Activated CD8-positive, alpha-beta memory T cell treated with anti-CD3 and anti-CD28 coated beads for 48 hours (primary cell): ENCODE results near the gene SOX1.

Source experiments
- DNase-seq, 3 experiments: peaks; one replicate each; pipeline ENCODE4 v3.0.0-alpha.2; 2020; ENCODE audit warnings: low read depth in 2 of 3, low spot score in 2 of 3

Gene SOX1

DNA sequence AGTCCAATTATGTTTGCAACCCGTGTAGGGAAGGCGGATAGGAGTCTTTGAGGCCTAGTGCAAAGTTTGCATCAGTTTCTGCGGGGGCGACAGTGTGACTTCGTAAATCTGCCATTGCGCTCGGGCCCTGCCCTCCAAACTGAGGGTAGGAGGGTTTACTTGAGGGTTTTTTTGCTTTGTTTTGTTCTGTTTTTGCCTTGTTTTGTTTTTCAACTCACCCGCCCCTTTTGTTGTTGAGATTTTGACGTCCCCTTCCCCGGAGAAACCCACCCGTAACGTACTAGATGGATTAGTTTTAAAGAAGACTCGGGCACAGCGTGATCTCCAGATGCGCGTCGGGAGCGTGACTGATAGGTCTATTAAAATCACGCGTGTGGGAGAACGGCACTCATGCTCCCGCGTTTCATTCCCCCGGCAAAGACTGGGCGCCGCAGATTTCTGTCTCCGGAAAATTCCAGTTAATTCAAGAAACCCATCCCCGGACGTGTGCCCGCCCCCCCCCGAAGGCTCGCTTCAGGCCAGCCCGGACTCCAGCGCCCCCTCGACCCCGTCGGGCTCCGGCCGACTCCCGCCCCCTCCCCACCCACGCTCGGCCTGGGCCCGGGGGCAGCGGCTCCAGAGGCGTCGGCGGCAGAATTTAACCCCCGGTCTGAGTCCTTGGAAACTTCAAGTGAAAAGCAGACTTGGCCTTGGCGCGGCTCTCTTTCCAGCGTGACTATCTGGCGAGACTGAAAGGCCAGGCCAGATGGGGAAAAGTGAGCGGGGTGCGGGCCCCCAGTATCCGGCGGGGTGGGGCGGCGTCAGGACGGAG, 5.0 kb downstream of the SOX1 start:
- no peak for DNase-seq

DNA sequence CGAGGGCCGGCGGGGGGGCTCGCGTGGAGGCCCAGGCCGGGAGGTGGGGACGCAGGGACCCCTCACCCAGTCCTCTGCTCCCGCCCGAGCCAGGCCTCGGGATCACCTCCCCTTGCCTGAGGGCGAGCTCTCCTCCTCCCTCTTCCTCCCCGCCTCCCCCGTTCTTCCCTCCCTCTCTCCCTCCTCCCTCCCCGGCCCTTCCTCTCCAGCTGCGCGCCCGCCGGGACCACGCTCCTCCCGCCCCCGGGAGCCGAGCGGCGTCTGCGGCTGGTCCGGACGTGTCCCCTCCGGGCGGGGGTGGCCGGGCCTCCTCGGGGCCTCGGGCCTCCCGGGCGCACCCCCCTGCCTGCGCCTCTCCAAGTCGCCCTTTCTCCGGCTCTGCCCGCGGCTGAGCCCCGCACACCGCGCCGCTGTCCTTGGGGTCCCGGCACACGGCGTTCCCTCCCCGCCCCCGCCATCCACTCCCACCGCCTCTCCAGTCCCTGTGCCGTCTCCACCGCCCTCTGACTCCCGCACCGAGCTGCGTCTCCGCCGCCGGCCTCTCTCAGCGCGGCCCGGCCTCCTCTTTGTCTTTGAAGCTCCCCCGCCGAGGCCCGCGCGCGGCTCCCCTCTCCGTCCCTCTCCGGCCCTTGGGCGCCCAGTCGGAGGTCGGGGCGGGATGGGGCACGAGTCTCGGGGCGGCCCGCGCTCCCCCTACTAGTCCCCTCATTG, 5.7 kb downstream of the SOX1 start:
- DNase-seq: no peak

DNA sequence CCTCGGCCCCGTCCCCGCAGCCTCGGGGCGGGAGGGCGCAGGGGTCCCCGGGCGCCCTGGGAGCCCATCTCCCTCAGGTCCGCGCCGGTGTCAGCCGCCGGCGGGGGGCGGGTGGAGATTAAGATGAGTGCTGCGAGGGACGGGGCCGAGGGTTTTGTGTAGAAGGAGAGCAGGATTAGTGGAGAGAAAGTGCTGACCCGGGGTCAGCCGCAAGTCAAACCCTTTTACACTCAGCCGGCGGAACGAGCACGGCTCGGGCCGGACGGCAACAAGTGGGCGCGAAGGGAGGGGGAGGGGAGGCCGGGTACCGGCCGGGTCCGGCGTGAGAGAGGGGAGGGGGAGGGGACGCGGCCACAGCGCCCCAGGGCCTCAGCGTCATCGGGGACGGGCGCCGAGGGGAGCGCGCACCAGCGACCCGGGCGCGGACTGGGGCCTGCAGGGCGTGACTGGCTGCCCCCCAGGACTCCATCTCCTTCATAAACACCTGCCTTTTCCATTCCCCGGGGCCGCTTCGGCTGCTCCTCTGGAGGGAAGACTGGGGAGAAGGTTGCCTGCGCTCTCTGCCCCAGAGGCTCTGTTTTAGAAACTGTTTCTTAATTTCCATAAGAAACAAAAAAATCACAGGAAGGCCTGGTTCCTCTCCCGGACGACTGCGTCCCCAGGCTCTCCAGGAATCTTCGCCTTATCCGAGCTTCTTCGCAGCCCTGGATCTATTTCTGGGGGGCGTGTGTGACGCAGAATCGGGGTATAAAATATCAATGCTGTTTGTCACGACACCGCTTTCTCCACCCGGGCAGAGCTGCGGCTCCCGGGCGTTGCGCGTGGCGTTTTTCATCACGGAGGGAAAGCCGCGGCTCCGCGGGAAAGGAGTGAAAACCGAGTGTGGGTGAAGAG, 6.5 kb downstream of the SOX1 start:
- no peak for DNase-seq

DNA sequence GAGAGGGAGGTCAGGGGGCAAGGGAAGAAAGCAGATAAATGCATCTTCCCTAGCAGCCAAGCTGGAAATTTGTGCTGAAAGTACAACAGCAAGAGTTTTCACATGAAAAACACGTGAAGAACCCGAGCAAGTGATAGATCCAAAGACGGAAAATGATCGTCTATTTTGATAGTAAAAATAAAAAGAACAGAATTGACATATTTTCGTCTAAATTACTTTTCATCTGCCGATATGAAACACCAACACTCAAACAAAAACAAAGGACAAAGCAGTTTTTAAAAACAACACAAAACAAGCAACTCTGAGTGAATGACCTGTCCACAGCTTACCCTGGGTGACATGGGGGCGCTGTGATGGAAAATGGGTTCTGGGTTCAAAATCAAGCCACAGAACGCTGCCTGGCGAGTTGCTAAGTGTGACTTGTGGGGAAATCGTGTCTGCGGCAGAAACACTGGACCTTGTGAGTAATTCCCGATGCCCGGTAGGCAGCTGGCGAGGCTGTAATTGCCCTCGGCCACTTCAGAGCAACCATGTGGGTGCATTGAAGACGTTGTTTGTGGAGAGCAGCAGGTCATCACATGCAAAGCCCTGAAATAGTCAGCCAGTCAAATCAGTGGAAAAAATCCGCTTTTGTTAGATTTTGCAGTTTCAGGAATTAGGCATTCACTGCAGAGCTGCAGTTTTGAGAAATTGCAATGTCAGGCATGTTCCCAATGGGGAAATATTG, 7.4 kb downstream of the SOX1 start:
- no peak for DNase-seq

DNA sequence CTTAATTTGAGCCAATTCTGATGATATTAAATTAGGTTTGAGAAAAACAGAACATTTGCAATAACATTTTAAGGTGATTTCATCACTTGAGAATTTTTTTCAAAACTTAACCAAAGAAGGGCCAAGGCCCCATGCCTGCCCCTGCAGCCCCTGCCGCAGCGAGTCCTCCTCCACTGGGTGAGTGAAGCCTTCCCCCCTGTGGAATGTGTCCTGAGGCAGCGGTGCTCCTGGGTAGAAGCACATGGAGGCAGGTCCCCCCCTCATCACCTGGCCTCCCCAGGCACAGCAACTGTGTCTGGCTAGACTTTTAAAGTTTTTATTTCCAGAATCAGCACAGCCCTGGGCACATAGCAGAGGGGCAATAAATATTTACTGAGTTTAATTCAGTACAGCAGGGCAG, 10.8 kb downstream of the SOX1 start:
- no peak for DNase-seq

DNA sequence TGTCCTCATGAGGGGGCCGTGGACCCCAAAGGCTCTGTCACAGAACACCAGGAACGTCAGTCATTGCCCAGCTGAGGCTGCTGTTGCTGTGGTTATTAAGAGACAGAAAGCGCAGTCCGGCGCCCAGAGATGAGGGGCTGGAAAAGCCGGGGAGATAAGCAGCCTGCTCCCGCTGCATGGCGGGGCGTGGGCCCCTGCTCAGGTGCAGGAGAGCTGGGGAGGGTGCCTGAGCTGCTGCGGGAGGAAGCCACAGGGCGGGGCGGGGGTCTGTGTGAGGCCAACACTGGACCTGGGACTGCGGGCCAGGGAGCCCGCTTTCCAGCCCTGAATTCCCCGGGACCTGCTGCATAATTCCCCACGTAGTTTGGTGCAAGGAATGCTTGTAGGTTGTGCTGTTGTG, 11.3 kb downstream of the SOX1 start:
- DNase-seq: no peak

DNA sequence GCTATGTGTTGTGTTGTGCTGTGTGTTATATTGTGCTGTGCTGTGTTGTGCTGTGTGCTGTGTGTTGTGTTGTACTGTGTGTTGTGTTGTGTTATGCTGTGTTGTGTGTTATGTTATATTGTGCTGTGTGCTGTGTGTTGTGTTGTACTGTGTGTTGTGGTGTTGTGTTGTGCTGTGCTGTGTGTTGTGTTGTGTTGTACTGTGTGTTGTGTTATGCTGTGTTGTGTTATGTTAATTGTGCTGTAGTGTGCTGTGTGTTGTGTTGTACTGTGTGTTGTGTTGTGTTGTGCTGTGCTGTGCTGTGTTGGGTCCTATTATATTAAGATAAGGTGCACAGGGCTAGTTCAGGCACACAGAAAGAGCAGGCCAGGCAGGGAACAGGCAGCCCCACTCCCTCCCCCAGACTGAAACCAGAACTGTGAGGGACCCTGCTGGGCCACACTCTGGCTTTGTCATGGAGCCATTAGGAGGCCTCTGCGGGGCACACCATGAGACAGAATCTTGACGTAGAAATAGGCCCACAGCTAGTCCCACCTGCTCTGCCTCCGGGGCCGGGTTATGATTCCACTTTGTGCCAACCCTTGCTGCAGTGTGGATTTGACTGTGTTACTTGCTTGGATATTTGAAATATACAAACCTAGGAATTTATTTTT, 12.1 kb downstream of the SOX1 start:
- no peak for DNase-seq

DNA sequence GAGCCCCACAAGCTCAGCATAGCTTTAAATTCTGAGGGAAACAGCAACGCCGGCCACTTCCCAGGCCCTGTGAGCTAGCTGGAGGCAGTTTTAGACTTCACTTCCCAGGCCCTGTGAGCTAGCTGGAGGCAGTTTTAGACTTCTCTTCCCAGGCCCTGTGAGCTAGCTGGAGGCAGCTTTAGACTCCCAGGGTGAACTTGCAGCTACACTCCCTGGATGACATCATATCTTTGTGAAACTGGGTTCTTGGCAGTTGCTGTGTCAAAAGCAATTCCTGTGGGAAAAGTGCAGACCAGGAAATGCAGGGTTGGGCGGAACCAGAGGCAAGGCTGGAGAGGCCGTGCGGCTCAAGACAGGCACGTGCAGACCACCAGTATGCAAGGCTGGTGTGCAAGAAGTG, 12.7 kb downstream of the SOX1 start:
- no peak for DNase-seq

DNA sequence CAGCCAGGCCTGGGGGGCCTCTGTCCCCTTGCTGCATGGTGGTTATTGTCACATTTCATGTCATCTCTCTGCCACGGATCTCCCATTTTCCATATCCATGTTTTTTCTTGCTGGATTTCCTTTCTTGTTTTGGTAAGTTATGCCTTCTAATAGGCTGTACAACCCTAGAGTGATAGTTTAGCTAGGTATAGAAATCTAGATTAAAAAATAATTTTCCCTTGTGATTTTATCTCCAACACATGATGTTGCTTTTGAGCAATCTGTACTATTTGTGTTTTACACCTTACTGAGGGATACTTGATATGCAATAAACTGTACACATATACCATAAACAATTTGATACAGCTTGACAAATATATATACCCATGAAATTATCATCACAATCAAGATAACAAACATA, 17.0 kb downstream of the SOX1 start:
- no peak for DNase-seq

DNA sequence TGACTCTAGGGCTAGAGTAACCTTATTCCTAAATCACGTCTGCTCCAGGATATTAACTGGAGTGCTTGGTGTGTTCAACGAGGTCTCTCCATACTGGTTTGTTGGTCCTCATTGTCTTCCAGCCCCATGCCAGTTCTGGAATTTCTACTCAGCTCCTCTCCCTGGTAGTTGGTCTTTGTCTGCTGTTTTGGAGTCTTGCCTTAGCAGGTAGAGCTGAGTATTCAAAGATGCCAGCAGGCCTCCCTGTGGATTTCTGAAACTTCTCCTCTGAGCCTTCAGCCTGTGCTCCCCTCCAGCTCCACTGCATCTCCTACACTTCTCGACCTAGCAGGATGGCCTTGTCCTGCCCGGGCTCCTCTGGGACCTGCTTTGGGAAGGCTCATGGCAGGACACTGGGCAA, 25.5 kb downstream of the SOX1 start:
- no peak for DNase-seq

DNA sequence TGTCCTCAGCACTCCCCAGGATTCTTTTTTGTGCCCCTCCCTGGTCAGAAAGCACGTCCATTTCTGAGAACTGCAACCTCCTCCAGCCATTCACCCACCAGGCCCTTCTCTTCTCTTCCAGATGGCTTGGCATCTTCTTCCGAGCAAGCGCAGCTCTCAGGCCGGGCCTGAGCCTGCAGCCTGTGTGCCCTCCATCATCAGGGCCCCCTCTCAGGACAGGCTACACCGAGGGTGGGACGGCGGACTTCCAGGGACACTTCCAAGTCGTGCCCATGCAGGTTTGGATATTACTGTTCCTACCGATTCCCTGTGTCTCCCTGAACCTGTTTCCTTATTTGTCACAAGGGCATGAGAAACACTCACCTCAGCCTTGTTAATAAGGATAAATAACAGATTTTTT, 28.4 kb downstream of the SOX1 start:
- DNase-seq: no peak

DNA sequence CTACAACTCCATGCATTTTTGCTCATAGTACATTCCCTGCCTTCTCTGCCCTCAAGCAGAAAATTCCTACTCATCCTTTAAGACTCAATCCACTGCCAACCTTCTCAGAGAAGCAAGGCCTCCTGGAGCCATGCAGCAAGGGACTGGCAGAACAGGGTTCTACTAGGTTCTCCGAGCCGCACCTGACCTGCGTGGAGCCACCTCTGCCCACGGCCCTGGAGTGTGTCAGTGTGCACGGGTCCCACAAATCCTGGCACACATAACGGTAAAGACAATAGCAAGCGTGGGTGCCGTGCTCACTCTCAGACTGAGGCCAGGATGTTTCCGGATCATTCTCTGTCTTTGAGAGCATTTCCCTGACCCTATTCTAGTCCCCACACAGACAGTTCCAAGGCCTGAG, 30.0 kb downstream of the SOX1 start:
- no peak for DNase-seq

DNA sequence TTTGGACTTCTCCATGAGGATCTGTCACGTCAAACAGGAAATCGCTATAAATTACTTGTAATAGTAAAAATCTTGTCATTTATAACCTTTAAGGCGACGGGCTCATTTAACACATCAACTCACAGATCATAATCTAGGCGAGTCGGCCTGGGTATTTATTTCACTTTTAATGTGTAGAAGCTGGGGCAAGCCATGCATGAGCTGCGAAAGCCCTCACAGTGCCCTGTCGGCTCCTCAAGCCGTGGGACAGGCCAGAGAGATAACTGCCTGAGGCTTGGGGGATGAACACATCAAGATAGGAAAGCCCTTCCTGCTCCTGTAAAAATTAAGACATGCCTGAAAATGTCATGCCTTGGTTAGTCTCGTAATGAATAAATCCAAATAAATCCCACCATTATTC, 30.8 kb downstream of the SOX1 start:
- no peak for DNase-seq

DNA sequence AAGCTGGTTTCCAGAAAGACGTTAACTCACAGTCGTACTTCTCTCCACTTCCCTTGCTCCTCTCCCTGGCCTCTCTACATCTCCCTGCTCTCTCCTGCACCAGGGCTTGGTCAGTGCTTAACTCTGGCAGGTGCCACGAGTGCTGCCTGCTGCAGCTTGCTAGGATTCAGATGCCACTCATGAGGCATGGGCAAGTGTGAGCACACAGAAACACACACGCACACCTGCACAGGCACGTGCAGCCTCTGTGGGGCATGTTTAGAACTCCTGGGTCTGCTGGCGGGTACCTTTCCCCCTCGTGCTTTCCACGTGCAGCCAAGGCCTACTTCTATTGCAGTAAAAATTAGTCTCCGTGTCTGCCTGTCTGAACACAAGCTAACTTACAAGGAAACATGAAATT, 31.8 kb downstream of the SOX1 start:
- no peak for DNase-seq

DNA sequence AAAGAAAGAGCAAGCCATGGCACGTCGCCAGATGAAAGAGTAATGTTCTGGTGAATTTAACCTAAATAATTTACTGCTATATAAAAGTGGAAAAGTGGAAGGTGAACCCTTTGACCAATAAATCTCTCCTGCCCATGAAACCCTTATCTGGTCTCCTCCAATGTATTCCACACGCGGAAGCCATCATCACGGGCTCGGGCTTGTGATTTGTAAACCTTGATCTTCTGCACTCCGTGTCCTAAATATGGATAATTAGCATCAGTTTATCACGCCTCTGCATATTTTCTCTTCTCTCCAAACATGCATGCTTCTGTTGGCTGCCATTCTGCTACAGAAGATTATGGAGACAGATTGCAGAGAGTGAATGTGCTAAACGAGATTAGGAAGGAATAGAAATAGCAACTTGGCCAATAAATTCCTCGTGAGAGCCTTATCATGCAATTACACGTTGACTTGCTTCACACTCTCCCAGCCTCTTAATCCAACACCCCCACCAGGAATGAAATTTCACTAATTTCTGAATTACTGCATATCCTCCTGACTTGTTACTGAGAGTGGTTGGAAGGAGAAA, 34.5 kb downstream of the SOX1 start:
- DNase-seq: no peak

DNA sequence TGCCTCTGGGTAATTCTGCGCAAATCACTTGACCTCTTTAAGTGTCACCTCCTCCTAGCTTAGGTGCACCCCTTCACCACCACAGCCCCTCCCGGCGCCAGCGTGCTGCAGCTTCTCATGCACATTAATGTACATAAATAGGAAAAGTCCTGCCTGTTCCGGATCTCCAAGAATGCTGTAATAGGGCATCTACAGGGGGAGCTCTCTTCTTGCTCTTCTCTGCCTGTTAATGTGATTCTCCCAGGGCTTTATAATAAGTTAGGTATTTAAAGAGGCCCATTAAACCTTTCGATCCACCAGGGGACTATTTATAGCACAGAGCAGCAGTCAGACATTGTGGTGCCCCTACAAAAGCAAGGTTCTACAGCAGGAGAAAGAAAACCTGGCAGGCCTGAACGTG, 35.3 kb downstream of the SOX1 start:
- DNase-seq: no peak

DNA sequence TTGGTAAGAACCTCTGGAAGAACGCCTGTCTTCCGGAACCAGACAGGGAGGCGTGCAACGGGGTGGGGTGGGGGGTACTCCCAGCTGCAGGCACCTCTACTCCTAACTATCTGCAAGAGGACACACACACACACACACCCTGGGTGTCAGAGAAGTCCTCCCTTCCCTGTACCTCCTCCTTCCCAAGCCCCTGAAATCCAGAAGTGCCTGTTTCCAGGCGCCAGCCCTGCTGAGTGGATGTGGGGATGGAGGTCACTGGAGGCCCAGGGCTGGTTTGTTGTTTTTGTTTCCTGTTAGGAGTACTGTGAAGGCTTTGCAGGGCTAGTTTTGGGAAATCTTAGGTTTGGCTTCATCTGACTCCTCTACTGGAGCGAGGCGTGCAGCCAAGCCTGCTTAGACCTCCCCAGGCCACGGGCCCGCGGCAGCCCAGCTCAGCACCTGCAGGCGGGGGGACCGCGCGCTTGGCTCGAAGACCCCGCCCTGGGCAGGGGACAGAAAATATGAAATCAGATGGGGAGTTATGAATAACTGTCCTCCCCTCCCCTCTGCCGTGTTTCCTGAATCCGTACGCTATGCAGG, 36.4 kb downstream of the SOX1 start:
- no peak for DNase-seq

DNA sequence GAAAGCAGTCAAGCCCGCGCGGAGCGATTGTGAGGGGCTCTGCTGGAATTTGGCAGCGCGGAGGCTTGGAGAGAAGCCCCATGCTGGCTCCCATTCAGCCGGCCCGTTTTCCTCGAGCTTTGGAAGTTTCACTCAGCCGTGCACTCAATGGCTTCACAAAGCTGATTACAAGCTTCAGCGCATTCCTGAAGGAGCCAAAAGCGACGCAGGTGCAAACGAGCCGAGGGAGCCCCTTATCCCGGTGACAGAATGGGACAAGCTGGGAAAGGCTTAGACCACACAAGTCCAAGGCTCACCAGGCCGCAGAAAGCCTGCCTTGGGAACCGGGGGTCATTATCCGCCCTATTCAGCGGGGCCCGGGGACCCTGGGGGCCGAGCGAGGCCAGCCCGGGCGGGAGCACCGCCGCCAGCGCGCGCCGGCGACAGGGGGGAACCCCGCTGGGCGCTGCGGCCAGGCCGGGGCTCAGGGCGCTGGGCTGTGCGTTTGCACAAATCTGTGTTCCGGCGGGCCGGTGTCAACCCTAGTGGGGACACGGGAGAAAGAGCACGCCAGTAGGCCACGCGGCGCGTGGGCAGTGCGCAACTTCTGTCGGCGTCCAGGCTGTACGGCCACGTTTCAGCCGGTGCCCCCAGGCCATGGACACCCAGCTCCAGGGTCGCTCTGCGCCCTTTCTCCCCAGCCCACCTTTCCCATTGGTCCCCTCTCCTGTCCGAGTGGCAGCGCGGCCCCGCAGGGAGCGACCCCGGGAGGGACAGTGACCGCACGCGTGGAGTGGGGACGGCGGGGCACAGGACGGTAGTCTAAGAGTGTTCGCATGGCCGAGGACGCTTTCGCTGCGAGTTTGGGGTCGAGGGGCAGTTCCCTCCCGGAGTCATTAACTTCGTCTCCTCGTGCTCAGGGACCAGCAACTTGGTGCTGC, 37.3 kb downstream of the SOX1 start:
- DNase-seq: no peak

DNA sequence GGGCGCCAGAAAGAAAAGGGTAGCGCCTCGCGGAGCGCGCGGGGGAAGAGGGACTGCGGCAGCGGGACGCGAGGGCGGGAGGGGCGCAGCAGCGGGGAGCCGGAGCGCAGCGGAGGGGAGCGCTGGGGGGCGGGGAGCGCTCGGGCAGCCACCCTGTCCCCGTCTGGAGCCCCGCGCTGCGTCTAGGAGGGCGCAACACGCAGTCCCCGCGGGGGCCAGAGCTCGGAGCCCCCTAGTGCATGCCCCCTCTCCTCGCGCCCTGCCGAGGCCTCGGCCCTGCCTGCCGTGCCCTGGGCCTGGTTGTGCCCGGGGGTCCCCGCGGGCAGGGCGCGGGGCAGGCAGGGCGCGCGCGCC, 37.9 kb downstream of the SOX1 start:
- no peak for DNase-seq
